Measurements from ENCODE around the gene S100PBP. TPM values are rescaled to one million over a fixed set of nuclear protein-coding genes. Genes with fewer than 3 reads are reported as not detected.

Gene S100PBP
- total RNA-seq, 2 experiments from 2014 or later: 27.9 to 34.3 TPM

- peaks cover 54% of the 10 kb centered on the region for H3K36me3 Mint-ChIP-seq (ENCODE audit: low read depth)
- POLR2A ChIA-PET: no interaction called here
- ATAC-seq: no peak
Measured at GRCh38 chr1:32830092-32830852, 12.8 kb downstream of the S100PBP start.

GRCh38 chr1:32831878-32832277, 14.4 kb downstream of the S100PBP start:
- intact Hi-C loops (cut with DNase I, micrococcal nuclease): no loop called here
- ChIA-PET CTCF (interaction anchor here (1.2 kb wide), 1 partner anchor 120 kb away, joined by 5 read pairs; no protein-coding TSS in a partner anchor), POLR2A (no interaction called here)

More at GRCh38 chr1:32830092-32830852, 12.8 kb downstream of the S100PBP start:
- H3K4me3 Mint-ChIP-seq: no peak overlapping the region
- no peaks in the 10 kb centered on the region for H3K27me3 Mint-ChIP-seq
- peaks cover 3% of the 10 kb centered on the region for H3K4me1 Mint-ChIP-seq
- CTCF ChIA-PET: no interaction called here
- intact Hi-C loops (cut with DNase I, micrococcal nuclease): no loop called here
- no peak for DNase-seq
- H3K9me3 Mint-ChIP-seq (ENCODE audit: low read depth): no peaks in the 10 kb centered on the region
- no peak overlapping the region for H3K27ac Mint-ChIP-seq

DNA sequence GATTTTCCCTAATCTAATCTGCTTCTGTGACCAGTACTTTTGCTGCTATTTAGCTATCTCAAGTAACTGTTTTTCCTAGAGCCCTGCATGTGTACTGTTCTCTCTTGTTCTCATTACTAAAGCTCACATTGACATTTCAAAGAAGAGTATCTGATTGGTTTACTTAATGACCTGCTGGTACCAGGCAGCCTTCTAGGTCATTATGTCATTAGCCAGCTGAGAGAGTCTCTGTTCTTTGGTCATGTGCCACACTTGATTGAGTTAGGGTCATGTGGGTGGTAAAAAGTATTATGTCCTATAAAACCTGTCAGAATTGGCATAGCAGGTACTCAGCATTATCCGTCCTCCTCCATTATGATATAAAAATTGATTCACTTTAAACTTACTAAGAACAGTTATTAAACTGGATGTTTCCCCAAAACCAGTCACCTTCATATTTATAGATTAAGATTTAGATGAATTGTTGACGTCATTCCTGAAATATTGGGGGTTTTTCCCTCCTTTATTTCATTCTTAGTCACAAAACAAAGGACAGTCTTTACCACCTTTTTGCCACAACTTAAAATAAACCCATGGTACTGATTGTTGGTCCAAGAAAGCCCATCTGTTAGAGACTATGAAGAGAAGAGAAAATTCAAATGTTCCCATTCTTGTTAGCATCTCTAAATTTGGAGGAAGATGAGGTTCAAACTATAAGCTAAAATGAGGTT, 31.1 kb downstream of the S100PBP start:
- CTCF ChIA-PET: interaction anchor here (0.6 to 0.7 kb wide), 3 partner anchors 24 to 66 kb away, joined by 3 to 5 read pairs (median 3); no protein-coding TSS in a partner anchor
- ATAC-seq: no peak

More at GRCh38 chr1:32831878-32832277, 14.4 kb downstream of the S100PBP start:
- Mint-ChIP-seq H3K27ac (peak overlapping the region; percentile 16), H3K27me3 (no peaks in the 10 kb centered on the region), H3K4me1 (peaks cover 3% of the 10 kb centered on the region), H3K9me3 (ENCODE audit: low read depth) (no peaks in the 10 kb centered on the region), H3K36me3 (ENCODE audit: low read depth) (peaks cover 51% of the 10 kb centered on the region), H3K4me3 (no peak overlapping the region)
- ATAC-seq (no peak), DNase-seq (no peak)

DNA sequence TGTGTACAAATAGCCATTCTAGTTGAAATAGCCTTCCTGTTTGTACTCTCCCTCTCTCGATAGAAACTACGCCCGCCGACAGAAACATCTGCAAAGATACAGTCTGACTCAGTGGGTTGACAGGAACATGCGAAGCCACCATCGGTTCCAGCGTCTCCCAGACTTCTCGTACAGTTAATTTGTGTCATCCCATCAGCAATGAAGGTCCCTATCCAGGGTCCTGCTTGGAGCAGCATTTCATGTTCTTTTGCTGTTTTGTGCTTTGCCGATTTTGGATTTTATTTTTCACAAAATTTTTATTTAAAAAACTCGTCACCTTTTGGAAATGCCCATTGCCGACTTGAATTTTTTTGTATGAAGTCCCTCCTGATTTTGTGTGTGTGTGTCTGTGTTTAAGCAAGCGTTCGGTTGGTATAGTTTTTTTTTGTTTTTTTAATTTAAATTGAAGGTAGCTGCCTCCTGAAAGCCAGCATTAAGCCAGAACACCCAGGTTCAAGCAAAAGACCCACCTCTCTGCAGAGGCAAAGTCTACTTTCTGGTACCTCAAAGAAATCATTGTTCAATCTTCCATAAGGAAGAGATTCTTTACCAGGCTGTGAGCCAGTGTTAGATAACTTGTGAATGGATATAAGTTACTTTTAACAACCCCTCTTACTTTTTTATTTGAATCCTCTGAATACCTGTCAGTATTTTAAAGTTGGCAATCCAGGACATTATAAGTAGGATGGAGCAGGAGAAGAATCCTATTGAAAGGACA, 38.6 kb downstream of the S100PBP start:
- H3K36me3 Mint-ChIP-seq (ENCODE audit: low read depth): peaks cover 27% of the 10 kb centered on the region
- CTCF ChIA-PET: no interaction called here

More for the DNA sequence above, 31.1 kb downstream of the S100PBP start:
- peaks cover 4% of the 10 kb centered on the region for H3K4me1 Mint-ChIP-seq
- peaks cover 21% of the 10 kb centered on the region for H3K36me3 Mint-ChIP-seq (ENCODE audit: low read depth)
- POLR2A ChIA-PET: interaction anchor here (0.7 kb wide), 1 partner anchor 22 kb away, joined by 4 read pairs; no protein-coding TSS in a partner anchor
- H3K9me3 Mint-ChIP-seq (ENCODE audit: low read depth): no peaks in the 10 kb centered on the region
- no peak overlapping the region for H3K4me3 Mint-ChIP-seq
- no peak overlapping the region for H3K27ac Mint-ChIP-seq
- no peak for DNase-seq
- intact Hi-C loops (cut with DNase I, micrococcal nuclease): no loop called here
- no peaks in the 10 kb centered on the region for H3K27me3 Mint-ChIP-seq

DNA sequence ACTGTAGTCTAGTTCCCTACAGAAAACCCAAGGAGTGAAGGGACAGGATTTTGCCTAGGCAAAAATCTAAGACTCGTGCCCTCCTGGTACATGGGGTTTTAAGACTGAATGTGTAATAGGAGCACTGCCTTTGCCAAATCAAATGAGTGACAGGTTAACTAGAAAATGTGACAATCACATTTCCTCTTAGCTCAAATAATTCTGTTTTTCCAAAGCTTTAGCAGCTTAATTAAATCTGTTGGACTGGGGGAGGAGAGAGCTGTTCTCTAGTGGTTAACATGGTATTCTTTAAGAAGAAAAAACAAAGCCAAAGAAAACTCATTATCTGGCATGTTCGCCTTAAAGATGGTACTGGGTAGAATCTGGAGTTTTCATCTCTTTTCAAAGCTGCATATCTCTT, 40.7 kb downstream of the S100PBP start:
- DNase-seq: no peak
- ATAC-seq: no peak
- CTCF ChIA-PET: interaction anchor here (0.5 to 0.6 kb wide), 2 partner anchors 115 to 256 kb away, joined by 3 read pairs; no protein-coding TSS in a partner anchor
- no peaks in the 10 kb centered on the region for H3K9me3 Mint-ChIP-seq (ENCODE audit: low read depth)
- H3K27ac Mint-ChIP-seq: no peak overlapping the region
- peaks cover 29% of the 10 kb centered on the region for H3K36me3 Mint-ChIP-seq (ENCODE audit: low read depth)
- H3K27me3 Mint-ChIP-seq: no peaks in the 10 kb centered on the region
- no peaks in the 10 kb centered on the region for H3K4me1 Mint-ChIP-seq
- intact Hi-C loops (cut with DNase I, micrococcal nuclease): no loop called here
- H3K4me3 Mint-ChIP-seq: no peak overlapping the region
- POLR2A ChIA-PET: no interaction called here

More for the DNA sequence above, 38.6 kb downstream of the S100PBP start:
- Mint-ChIP-seq H3K27me3 (no peaks in the 10 kb centered on the region), H3K4me3 (no peak overlapping the region), H3K4me1 (no peaks in the 10 kb centered on the region), H3K27ac (no peak overlapping the region), H3K9me3 (ENCODE audit: low read depth) (no peaks in the 10 kb centered on the region)
- DNase-seq: no peak
- intact Hi-C loops (cut with DNase I, micrococcal nuclease): no loop called here
- POLR2A ChIA-PET: no interaction called here
- no peak for ATAC-seq

DNA sequence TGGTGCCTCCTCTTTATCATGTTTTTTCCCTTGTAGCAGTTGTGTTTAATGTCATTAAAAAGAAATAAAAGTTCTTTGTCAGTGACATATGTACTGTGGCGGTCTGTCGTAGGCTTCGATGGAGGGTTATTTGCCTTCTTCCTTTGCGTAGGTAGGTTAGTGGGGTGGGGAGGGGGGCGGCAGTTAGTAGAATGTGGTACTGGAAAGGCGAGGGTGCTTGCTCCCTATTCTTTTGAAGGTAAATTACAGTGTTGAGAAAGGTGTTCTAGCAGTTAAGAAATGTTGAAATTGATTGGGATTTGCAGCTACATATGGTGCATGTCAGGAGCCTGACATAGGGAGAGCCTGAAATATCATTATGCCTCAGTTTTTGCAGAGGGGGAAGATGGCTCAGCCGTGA, 41.3 kb downstream of the S100PBP start:
- H3K9me3 Mint-ChIP-seq (ENCODE audit: low read depth): no peaks in the 10 kb centered on the region
- DNase-seq (no peak), ATAC-seq (no peak)
- H3K27me3 Mint-ChIP-seq: no peaks in the 10 kb centered on the region
- H3K4me1 Mint-ChIP-seq: no peaks in the 10 kb centered on the region
- POLR2A ChIA-PET: no interaction called here
- CTCF ChIA-PET: interaction anchor here (0.5 to 0.6 kb wide), 3 partner anchors 116 to 388 kb away, joined by 3 read pairs; no protein-coding TSS in a partner anchor
- H3K36me3 Mint-ChIP-seq (ENCODE audit: low read depth): peaks cover 24% of the 10 kb centered on the region
- no peak overlapping the region for H3K27ac Mint-ChIP-seq
- H3K4me3 Mint-ChIP-seq: no peak overlapping the region
- intact Hi-C loops (cut with DNase I, micrococcal nuclease): no loop called here

GRCh38 chr1:32859915-32860314, 42.5 kb downstream of the S100PBP start:
- Mint-ChIP-seq H3K27me3 (no peaks in the 10 kb centered on the region), H3K4me1 (no peaks in the 10 kb centered on the region)
- ATAC-seq: no peak

GRCh38 chr1:32860566-32860965, 43.1 kb downstream of the S100PBP start:
- Mint-ChIP-seq H3K27ac (no peak overlapping the region), H3K36me3 (ENCODE audit: low read depth) (peaks cover 14% of the 10 kb centered on the region), H3K4me1 (no peaks in the 10 kb centered on the region), H3K27me3 (no peaks in the 10 kb centered on the region), H3K9me3 (ENCODE audit: low read depth) (no peaks in the 10 kb centered on the region), H3K4me3 (no peak overlapping the region)
- intact Hi-C loops (cut with DNase I, micrococcal nuclease): no loop called here
- ChIA-PET CTCF (interaction anchor here (0.6 to 1.2 kb wide), 7 partner anchors 9 to 744 kb away, joined by 3 to 4 read pairs (median 3); no protein-coding TSS in a partner anchor), POLR2A (interaction anchor here (0.6 kb wide), 1 partner anchor 37 kb away, joined by 5 read pairs; no protein-coding TSS in a partner anchor)
- no peak for ATAC-seq
- DNase-seq: no peak

More at GRCh38 chr1:32859915-32860314, 42.5 kb downstream of the S100PBP start:
- H3K4me3 Mint-ChIP-seq: no peak overlapping the region
- H3K36me3 Mint-ChIP-seq (ENCODE audit: low read depth): peaks cover 15% of the 10 kb centered on the region
- CTCF ChIA-PET: interaction anchor here (0.6 to 0.7 kb wide), 4 partner anchors 8 to 744 kb away, joined by 3 read pairs; no protein-coding TSS in a partner anchor
- DNase-seq: no peak
- no peak overlapping the region for H3K27ac Mint-ChIP-seq
- POLR2A ChIA-PET: interaction anchor here (0.6 kb wide), 2 partner anchors 37 to 169 kb away, joined by 4 to 5 read pairs; no protein-coding TSS in a partner anchor
- H3K9me3 Mint-ChIP-seq (ENCODE audit: low read depth): no peaks in the 10 kb centered on the region
- intact Hi-C loops (cut with DNase I, micrococcal nuclease): no loop called here

DNA sequence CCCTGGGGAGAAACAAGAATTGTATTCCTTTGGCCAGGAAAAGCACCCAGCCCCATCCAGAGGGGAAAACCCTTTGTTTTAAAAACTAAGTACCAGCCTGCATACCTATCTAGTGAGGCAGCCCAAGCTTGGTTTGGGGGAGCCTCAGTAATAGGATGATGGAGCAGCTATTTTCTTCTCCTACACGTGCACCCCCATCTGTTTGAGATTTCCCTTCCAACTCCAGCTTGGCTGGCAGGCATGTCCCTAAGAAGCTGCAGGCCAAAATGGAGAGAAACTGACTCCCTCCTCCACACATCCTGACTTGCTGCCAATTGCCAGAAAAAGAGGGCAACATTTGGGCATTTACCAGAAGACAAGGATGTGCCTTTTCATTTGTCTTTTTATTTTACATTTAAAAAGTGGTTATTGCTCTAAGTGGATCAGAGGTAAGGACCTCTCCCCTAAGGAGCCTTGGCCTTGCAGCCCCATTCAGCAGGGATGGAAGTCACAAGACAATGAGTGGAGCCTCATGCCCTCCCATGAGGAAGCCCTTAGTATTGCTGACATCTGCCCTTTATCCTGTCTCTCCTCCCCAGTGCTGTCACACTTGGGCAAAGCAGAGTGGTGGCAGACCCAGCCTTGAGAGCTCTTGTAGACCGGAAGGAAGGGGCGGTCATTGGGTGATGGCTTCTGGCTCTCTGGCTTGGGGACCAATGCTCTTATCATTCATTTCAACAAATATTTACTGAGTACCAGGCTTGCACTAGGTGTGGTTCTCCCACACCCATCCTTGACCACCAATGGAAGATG, 44.6 kb downstream of the S100PBP start:
- no peaks in the 10 kb centered on the region for H3K4me1 Mint-ChIP-seq
- H3K27me3 Mint-ChIP-seq: no peaks in the 10 kb centered on the region
- H3K4me3 Mint-ChIP-seq: no peak overlapping the region
- ChIA-PET POLR2A (interaction anchor here (0.6 kb wide), 1 partner anchor 439 kb away, joined by 5 read pairs; no protein-coding TSS in a partner anchor), CTCF (interaction anchor here (0.6 to 1.3 kb wide), 6 partner anchors 11 to 317 kb away, joined by 3 to 9 read pairs (median 4); no protein-coding TSS in a partner anchor)
- no peaks in the 10 kb centered on the region for H3K9me3 Mint-ChIP-seq (ENCODE audit: low read depth)
- DNase-seq (no peak), ATAC-seq (no peak)
- peaks cover 14% of the 10 kb centered on the region for H3K36me3 Mint-ChIP-seq (ENCODE audit: low read depth)
- intact Hi-C loops (cut with DNase I, micrococcal nuclease): no loop called here
- no peak overlapping the region for H3K27ac Mint-ChIP-seq

- Mint-ChIP-seq H3K27ac (no peak overlapping the region), H3K36me3 (ENCODE audit: low read depth) (peaks cover 9% of the 10 kb centered on the region), H3K9me3 (ENCODE audit: low read depth) (no peaks in the 10 kb centered on the region), H3K4me1 (no peaks in the 10 kb centered on the region), H3K27me3 (no peaks in the 10 kb centered on the region), H3K4me3 (no peak overlapping the region)
- DNase-seq (no peak), ATAC-seq (no peak)
- ChIA-PET CTCF (interaction anchor here (1.0 to 1.6 kb wide), 4 partner anchors 10 to 70 kb away, joined by 4 to 9 read pairs (median 4); no protein-coding TSS in a partner anchor), POLR2A (interaction anchor here (0.6 kb wide), 1 partner anchor 441 kb away, joined by 5 read pairs; no protein-coding TSS in a partner anchor)
- intact Hi-C loops (cut with DNase I, micrococcal nuclease): no loop called here
Measured at GRCh38 chr1:32863218-32863880, 45.9 kb downstream of the S100PBP start.
